GM12878 (cell line): Measurements from ENCODE around the gene IL22. TPM values are rescaled to one million over a fixed set of nuclear protein-coding genes. Genes with fewer than 3 reads are reported as not detected.

ENCODE experiments used
- ATAC-seq: fragments of 200-7000 bp; cut with Tn5 transposase; 3 replicates; pipeline ENCODE4 v1.9.1; 2020; ENCODE audit warnings: mild to moderate bottlenecking, moderate library complexity
- BruUV-seq: library from RNA; stranded (reverse); fragments of 400-500 nt; replicated peaks from 2 replicates; lab custom pipeline; 2021; lab: Mats Ljungman, UMichigan
- CTCF ChIA-PET: fragments of 300-600 bp; sonication (Branson Sonifier 250); formaldehyde crosslinking; extraction: SDS; loops from one replicate; lab custom pipeline; 2021; ENCODE audit warnings: inconsistent platforms; lab: Yijun Ruan, JAX
- POLR2A ChIA-PET: fragments of 350-600 bp; formaldehyde crosslinking; extraction: SDS; loops from one replicate; lab custom pipeline; 2021; ENCODE audit warnings: inconsistent platforms; lab: Charles Lee
- RAD21 ChIA-PET: fragments of 300-600 bp; sonication (Branson Sonifier 250); formaldehyde crosslinking; loops from one replicate; lab custom pipeline; 2023; ENCODE audit warnings: antibody characterized with exemption; ENCODE audit not compliant: unreplicated experiment; lab: Charles Lee
- SMC1A ChIA-PET: fragments of 300-600 bp; sonication (Branson Sonifier 250); formaldehyde crosslinking; loops from one replicate; lab custom pipeline; 2023; ENCODE audit not compliant: unreplicated experiment, uncharacterized antibody; lab: Charles Lee
- DNase-seq: peaks from one replicate; pipeline ENCODE4 v3.0.0-alpha.2; 2011; ENCODE audit warnings: low read depth, low spot score
- FAIRE-seq: peaks from 3 replicates; lab custom pipeline; 2011; peaks lifted over from hg19 to GRCh38; lab: Jason Lieb, UNC
- H2AFZ ChIP-seq: 2 replicates; pipeline ENCODE4 v1.6.0; 2011; ENCODE audit warnings: low read depth, low read length, control low read depth; ENCODE audit not compliant: control insufficient read depth
- H3K27ac ChIP-seq: 2 replicates; pipeline ENCODE4 v1.5.1; 2011; ENCODE audit warnings: control low read depth; ENCODE audit not compliant: control insufficient read depth, insufficient read depth
- H3K27me3 ChIP-seq, 2 experiments: replicated peaks in 1 of 2; 2 replicates each; pipeline versions ENCODE4 v1.6.0 to v1.6.1; 2011; ENCODE audit warnings: low read length in 1 of 2; ENCODE audit not compliant: control insufficient read depth in 2 of 2, insufficient read depth in 2 of 2
- H3K36me3 ChIP-seq, 2 experiments: 2 replicates each; pipeline ENCODE4 v1.5.1; 2011; ENCODE audit warnings: low read length in 1 of 2; ENCODE audit not compliant: control insufficient read depth in 2 of 2, insufficient read depth in 2 of 2
- H3K4me1 ChIP-seq: 2 replicates; pipeline ENCODE4 v1.6.1; 2011; ENCODE audit warnings: mild to moderate bottlenecking, low read length, moderate library complexity, mixed read lengths; ENCODE audit not compliant: control insufficient read depth, insufficient read depth
- H3K4me2 ChIP-seq: 2 replicates; pipeline ENCODE4 v1.6.0; 2011; ENCODE audit warnings: control low read depth; ENCODE audit not compliant: control insufficient read depth, insufficient read depth
- H3K4me3 ChIP-seq: fragments of 200-600 bp; sonication (generic); 2 replicates; pipeline ENCODE4 v1.5.1; 2016
- H3K79me2 ChIP-seq: 2 replicates; pipeline ENCODE4 v1.6.0; 2011; ENCODE audit warnings: low read length; ENCODE audit not compliant: control insufficient read depth, insufficient read depth
- H3K9ac ChIP-seq: 2 replicates; pipeline ENCODE4 v1.8.0; 2011; ENCODE audit warnings: low read length, control low read depth, mixed read lengths; ENCODE audit not compliant: control insufficient read depth, insufficient read depth
- H3K9me3 ChIP-seq: replicated peaks from 3 replicates; pipeline ENCODE4 v1.5.1; 2011; ENCODE audit warnings: mild to moderate bottlenecking, low read length; ENCODE audit not compliant: control insufficient read depth, insufficient read depth
- H4K20me1 ChIP-seq: 2 replicates; pipeline ENCODE4 v1.6.0; 2011; ENCODE audit not compliant: control insufficient read depth, insufficient read depth
- CREB1 ChIP-seq: IDR thresholded peaks from 2 replicates; pipeline ENCODE4 v1.6.1; 2012; ENCODE audit warnings: low read depth, mild to moderate bottlenecking, inconsistent platforms
- EED ChIP-seq: sonication (generic); IDR thresholded peaks from 2 replicates; pipeline ENCODE4 v1.6.1; 2016; ENCODE audit warnings: antibody characterized with exemption, low read depth
- ETV6 ChIP-seq, 2 experiments: fragments of 450-650 bp in 1 of 2; IDR thresholded peaks in 1 of 2; conservative IDR thresholded peaks in 1 of 2; 2 replicates each; pipeline ENCODE4 v1.6.1; 2014; ENCODE audit warnings: antibody characterized with exemption in 1 of 2, borderline replicate concordance in 1 of 2, low read depth in 1 of 2, mild to moderate bottlenecking in 1 of 2, moderate library complexity in 1 of 2
- GATAD2B ChIP-seq: fragments of 450-650 bp; conservative IDR thresholded peaks from 2 replicates; pipeline ENCODE4 v1.6.1; 2017; ENCODE audit warnings: low read depth, mild to moderate bottlenecking, moderate library complexity
- HDAC6 ChIP-seq: fragments of 200-600 bp; sonication (generic); IDR thresholded peaks from one replicate; pipeline ENCODE4 v1.8.0; 2017; ENCODE audit warnings: antibody characterized with exemption; ENCODE audit not compliant: unreplicated experiment
- MAX ChIP-seq: IDR thresholded peaks from 2 replicates; pipeline ENCODE4 v1.6.1; 2012; ENCODE audit warnings: low read depth, low read length, improper control_type of control experiment
- RBBP5 ChIP-seq: fragments of 200-600 bp; sonication (generic); conservative IDR thresholded peaks from 2 replicates; pipeline ENCODE4 v1.6.1; 2016
- RUNX3 ChIP-seq: IDR thresholded peaks from 2 replicates; pipeline ENCODE4 v1.6.1; 2012; ENCODE audit warnings: low read length, inconsistent platforms
- SMC3 ChIP-seq: IDR thresholded peaks from 2 replicates; pipeline ENCODE4 v1.6.1; 2011; ENCODE audit warnings: low read length, improper control_type of control experiment, borderline replicate concordance
- SUPT20H ChIP-seq: IDR thresholded peaks from 2 replicates; pipeline ENCODE4 v1.6.1; 2011; ENCODE audit warnings: low read depth, mild to moderate bottlenecking, low read length, moderate library complexity, borderline replicate concordance; ENCODE audit not compliant: control insufficient read depth
- ZNF207 ChIP-seq: fragments of 450-650 bp; IDR thresholded peaks from 2 replicates; pipeline ENCODE4 v1.6.1; 2014; ENCODE audit warnings: antibody characterized with exemption, mild to moderate bottlenecking, borderline replicate concordance
- ZNF217 ChIP-seq: fragments of 450-650 bp; IDR thresholded peaks from 2 replicates; pipeline ENCODE4 v1.6.1; 2017; ENCODE audit warnings: antibody characterized with exemption, mild to moderate bottlenecking
- ZNF274 ChIP-seq: IDR thresholded peaks from one replicate; pipeline ENCODE4 v1.8.0; 2011; ENCODE audit not compliant: insufficient read length, insufficient read depth
- ZZZ3 ChIP-seq: IDR thresholded peaks from 2 replicates; pipeline ENCODE4 v1.6.1; 2011; ENCODE audit warnings: low read depth; ENCODE audit not compliant: control insufficient read depth, insufficient read length
- WGBS: methylation state at CpG from one replicate; pipeline ENCODE4 v1.1.6; 2016; ENCODE audit warnings: low lambda C conversion rate; ENCODE audit not compliant: insufficient replicate concordance, insufficient coverage; ENCODE audit errors: missing lambda C conversion rate; 5-methylcytosine and 5-hydroxymethylcytosine counted together
- in situ Hi-C: fragments of 300-500 bp; cut with MboI; formaldehyde crosslinking; loops from 9 replicates; pipeline ENCODE4 v1.14.3; 2018; ENCODE audit warnings: mixed read lengths
- intact Hi-C: fragments of 100-400 bp; cut with micrococcal nuclease; formaldehyde crosslinking; loops from one replicate; pipeline ENCODE4 v1.14.2; 2022; ENCODE audit not compliant: unreplicated experiment
- polyA plus RNA-seq, 11 experiments: library from polyadenylated mRNA; depleted of rRNA in 4 of 11; unstranded in 6 of 11; stranded (reverse) in 5 of 11; fragments of >200 nt; fragmentation: Nextera tagmentation in 4 of 11; fragmentation: Illumina TruSeq in 1 of 11; extraction: Ambion mirVana in 4 of 11; extraction: Trizol in 1 of 11; gene quantifications; 1 replicate in 1 of 11; 2 replicates in 10 of 11; pipeline versions ENCODE4 v1.2.1 to v1.2.3, GENCODE V29; 2011 to 2016; ENCODE audit warnings: inconsistent platforms in 2 of 11, missing spikeins in 2 of 11, low read depth in 1 of 11
- total RNA-seq, 4 experiments: library from RNA; depleted of rRNA in 3 of 4; stranded (reverse); fragments of >200 nt in 3 of 4; fragmentation: Illumina TruSeq in 1 of 4; extraction: Trizol in 1 of 4; gene quantifications; 2 replicates each; pipeline versions ENCODE4 v1.2.1 to v1.2.3, GENCODE V29; 2013 to 2021
- TF ChIP-seq, protein P1 (sequence below): fragments of 450-650 bp; formaldehyde crosslinking; IDR thresholded peaks from 2 replicates; pipeline ENCODE4 v1.4.0; 2022; ENCODE audit warnings: mild to moderate bottlenecking, moderate library complexity
- TF ChIP-seq, protein P2 (sequence below): fragments of 450-650 bp; IDR thresholded peaks from 2 replicates; pipeline ENCODE4 v1.6.1; 2017; ENCODE audit warnings: borderline replicate concordance
- TF ChIP-seq, protein P3 (sequence below): IDR thresholded peaks from 2 replicates; pipeline ENCODE4 v1.6.1; 2012; ENCODE audit warnings: mild to moderate bottlenecking, low read depth, low read length

Gene IL22
- total and polyA plus RNA-seq, 10 of the 15 experiments (the other 5 are each of a cell fraction or from before 2014, with no cell fraction given): not detected

DNA sequence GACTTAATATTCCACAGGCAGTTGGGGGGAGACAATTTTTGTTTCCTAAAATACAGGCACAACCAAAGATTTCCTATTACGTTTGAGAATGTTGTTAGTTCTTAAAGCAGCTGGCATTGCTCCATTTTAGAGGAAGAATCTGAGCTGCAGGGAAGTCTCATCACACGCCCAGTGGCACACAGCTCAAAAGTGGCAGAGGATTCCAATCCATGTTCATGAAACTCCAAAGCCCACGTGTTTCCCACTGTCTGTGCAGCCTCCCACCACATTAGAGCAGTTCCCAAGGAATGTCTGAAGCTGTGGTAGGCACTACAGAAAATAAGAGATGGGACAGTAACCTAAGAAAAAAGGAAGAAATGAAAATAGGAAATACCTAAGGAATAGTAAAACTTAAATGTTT lies 21.7 kb downstream of the IL22 start:
- in situ Hi-C loops: loop anchor here (5.0 kb wide), 1 partner anchor 81 kb away; no protein-coding TSS in a partner anchor
- TF ChIP-seq RBBP5: no peak
- no peak for TF ChIP-seq EED
- TF ChIP-seq, protein P1, sequence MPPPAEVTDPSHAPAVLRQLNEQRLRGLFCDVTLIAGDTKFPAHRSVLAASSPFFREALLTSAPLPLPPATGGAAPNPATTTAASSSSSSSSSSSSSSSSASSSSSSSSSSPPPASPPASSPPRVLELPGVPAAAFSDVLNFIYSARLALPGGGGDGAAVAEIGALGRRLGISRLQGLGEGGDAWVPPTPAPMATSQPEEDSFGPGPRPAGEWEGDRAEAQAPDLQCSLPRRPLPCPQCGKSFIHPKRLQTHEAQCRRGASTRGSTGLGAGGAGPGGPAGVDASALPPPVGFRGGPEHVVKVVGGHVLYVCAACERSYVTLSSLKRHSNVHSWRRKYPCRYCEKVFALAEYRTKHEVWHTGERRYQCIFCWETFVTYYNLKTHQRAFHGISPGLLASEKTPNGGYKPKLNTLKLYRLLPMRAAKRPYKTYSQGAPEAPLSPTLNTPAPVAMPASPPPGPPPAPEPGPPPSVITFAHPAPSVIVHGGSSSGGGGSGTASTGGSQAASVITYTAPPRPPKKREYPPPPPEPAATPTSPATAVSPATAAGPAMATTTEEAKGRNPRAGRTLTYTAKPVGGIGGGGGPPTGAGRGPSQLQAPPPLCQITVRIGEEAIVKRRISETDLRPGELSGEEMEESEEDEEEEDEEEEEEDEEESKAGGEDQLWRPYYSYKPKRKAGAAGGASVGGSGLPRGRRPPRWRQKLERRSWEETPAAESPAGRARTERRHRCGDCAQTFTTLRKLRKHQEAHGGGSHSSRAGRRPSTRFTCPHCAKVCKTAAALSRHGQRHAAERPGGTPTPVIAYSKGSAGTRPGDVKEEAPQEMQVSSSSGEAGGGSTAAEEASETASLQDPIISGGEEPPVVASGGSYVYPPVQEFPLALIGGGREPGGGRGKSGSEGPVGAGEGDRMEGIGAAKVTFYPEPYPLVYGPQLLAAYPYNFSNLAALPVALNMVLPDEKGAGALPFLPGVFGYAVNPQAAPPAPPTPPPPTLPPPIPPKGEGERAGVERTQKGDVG: no peak
- TF ChIP-seq RUNX3: no peak
- TF ChIP-seq HDAC6: no peak
- no peak for TF ChIP-seq ZNF207
- TF ChIP-seq, protein P2, sequence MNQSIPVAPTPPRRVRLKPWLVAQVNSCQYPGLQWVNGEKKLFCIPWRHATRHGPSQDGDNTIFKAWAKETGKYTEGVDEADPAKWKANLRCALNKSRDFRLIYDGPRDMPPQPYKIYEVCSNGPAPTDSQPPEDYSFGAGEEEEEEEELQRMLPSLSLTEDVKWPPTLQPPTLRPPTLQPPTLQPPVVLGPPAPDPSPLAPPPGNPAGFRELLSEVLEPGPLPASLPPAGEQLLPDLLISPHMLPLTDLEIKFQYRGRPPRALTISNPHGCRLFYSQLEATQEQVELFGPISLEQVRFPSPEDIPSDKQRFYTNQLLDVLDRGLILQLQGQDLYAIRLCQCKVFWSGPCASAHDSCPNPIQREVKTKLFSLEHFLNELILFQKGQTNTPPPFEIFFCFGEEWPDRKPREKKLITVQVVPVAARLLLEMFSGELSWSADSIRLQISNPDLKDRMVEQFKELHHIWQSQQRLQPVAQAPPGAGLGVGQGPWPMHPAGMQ: no peak
- TF ChIP-seq ZZZ3: no peak
- TF ChIP-seq MAX: no peak
- TF ChIP-seq ETV6 (conservative IDR thresholded peaks at IDR 0.05 in 1 of 2, IDR thresholded peaks at IDR 0.05 in 1 of 2; ENCODE audit: borderline replicate concordance in 1 of 2, low read depth in 1 of 2): no peak
- TF ChIP-seq SUPT20H: no peak
- TF ChIP-seq, protein P3, sequence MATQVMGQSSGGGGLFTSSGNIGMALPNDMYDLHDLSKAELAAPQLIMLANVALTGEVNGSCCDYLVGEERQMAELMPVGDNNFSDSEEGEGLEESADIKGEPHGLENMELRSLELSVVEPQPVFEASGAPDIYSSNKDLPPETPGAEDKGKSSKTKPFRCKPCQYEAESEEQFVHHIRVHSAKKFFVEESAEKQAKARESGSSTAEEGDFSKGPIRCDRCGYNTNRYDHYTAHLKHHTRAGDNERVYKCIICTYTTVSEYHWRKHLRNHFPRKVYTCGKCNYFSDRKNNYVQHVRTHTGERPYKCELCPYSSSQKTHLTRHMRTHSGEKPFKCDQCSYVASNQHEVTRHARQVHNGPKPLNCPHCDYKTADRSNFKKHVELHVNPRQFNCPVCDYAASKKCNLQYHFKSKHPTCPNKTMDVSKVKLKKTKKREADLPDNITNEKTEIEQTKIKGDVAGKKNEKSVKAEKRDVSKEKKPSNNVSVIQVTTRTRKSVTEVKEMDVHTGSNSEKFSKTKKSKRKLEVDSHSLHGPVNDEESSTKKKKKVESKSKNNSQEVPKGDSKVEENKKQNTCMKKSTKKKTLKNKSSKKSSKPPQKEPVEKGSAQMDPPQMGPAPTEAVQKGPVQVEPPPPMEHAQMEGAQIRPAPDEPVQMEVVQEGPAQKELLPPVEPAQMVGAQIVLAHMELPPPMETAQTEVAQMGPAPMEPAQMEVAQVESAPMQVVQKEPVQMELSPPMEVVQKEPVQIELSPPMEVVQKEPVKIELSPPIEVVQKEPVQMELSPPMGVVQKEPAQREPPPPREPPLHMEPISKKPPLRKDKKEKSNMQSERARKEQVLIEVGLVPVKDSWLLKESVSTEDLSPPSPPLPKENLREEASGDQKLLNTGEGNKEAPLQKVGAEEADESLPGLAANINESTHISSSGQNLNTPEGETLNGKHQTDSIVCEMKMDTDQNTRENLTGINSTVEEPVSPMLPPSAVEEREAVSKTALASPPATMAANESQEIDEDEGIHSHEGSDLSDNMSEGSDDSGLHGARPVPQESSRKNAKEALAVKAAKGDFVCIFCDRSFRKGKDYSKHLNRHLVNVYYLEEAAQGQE: no peak
- TF ChIP-seq ZNF217: no peak
- TF ChIP-seq CREB1: no peak
- TF ChIP-seq GATAD2B: no peak
- no peak for TF ChIP-seq SMC3
- no peak for TF ChIP-seq ZNF274

More for the DNA sequence above, 21.7 kb downstream of the IL22 start:
- peaks cover 6% of the 10 kb centered on the region for H3K4me1 ChIP-seq
- ChIA-PET POLR2A (interaction anchor here (0.6 kb wide), 2 partner anchors 74 to 278 kb away, joined by 3 to 4 read pairs; no protein-coding TSS in a partner anchor), RAD21 (interaction anchor here (0.6 to 2.0 kb wide), 4 partner anchors 8 to 420 kb away, joined by 3 to 9 read pairs (median 4); no protein-coding TSS in a partner anchor), SMC1A (interaction anchor here (0.5 to 4.2 kb wide), 13 partner anchors 9 to 608 kb away, joined by 3 to 35 read pairs (median 3); no protein-coding TSS in a partner anchor), CTCF (interaction anchor here (0.8 to 3.5 kb wide), 9 partner anchors 9 to 266 kb away, joined by 3 to 31 read pairs (median 4); no protein-coding TSS in a partner anchor)
- intact Hi-C loops: no loop called here
- no peak overlapping the region for H3K27ac ChIP-seq
- BruUV-seq: no TSS peak
- ATAC-seq: no peak
- H3K9ac ChIP-seq: no peak overlapping the region
- WGBS: 37% methylated on average over 3 of the region's 3 CpGs
- no peak overlapping the region for H3K4me2 ChIP-seq
- no peak for FAIRE-seq
- H4K20me1 ChIP-seq: no peaks in the 10 kb centered on the region
- no peaks in the 10 kb centered on the region for H3K79me2 ChIP-seq
- no peak for DNase-seq
- H2AFZ ChIP-seq: no peak overlapping the region
- no peaks in the 10 kb centered on the region for H3K27me3 ChIP-seq
- no peaks in the 10 kb centered on the region for H3K9me3 ChIP-seq
- no peak overlapping the region for H3K4me3 ChIP-seq
- no peaks in the 10 kb centered on the region for H3K36me3 ChIP-seq
